GM21423 (cell line): ENCODE results near the gene EIF3I.

Source experiments
- ATAC-seq: cut with Tn5 transposase; IDR thresholded peaks from one replicate; pipeline ENCODE4 v1.9.1; 2021; ENCODE audit warnings: mild to moderate bottlenecking, moderate library complexity; ENCODE audit not compliant: unreplicated experiment

EIF3I gene

DNA sequence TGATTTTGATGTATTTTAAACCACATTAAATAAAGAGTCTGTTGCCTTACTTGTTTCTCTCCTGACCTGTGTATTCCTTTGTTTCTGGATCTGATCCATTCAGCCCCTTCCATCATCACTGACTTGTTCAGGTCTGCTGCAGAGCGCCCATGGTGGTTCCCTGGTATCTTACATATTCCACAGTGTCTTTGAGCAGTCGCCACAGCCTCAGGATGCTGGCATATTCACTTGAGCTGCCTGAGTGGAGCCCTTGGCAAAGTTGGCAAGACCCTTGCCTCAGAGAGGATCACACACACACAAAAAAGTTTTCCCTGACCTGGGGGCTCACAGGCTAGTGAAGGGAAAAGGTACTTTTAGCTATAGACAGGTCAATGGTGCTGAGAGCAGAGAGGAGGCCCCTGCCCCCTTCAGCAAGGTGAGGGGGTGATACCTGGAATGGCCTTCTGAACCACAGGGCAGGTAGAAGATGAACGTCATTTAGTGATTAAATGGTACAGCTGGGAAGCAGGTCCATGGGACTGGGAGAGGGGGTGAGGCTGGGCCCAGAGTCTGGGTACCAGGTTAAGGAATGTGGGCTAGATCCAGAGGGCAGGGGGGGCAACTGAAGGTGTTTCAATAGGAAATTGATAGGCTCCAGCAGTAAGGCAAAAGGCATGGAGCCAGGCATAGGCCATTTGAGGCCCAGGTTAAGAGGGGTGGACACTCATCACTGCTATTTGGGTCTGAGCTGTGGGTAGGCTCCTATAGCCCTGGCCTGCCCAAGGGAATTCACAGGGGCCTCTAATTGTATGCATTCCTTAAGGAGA, 23.8 kb upstream of the EIF3I start:
- no peak for ATAC-seq

DNA sequence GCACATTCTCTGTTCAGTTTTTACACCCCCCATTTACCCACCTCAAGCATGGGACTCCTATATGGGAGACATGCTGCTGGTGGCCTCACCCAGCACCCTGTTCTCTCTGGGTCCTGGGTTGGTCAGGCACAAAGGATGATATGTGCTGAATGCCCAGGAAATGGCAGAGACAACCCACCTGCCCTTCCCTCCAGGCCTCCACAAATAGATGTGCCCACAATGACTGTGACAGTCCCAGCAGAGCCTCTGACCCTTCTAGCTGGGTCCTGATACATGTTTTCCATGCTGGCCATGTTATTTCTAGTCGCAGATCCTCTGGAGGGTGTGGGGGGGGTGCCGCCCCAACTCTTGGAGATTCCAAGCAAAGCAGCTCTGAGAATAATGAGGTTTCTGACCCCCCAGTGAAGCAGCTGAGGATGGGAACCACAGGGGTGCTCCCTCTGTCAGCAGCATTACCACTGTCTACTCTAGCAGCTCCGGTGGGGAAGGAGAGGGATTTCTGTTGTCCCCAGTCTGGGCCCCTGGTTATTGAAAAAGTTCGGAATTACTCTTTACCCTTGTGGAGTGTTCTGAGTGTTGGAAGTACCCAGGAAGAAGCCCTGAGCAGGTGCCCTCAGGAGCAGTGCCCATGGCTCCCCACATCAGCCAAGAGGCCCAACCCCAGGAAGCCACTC, 23.0 kb upstream of the EIF3I start:
- ATAC-seq, result no peak

DNA sequence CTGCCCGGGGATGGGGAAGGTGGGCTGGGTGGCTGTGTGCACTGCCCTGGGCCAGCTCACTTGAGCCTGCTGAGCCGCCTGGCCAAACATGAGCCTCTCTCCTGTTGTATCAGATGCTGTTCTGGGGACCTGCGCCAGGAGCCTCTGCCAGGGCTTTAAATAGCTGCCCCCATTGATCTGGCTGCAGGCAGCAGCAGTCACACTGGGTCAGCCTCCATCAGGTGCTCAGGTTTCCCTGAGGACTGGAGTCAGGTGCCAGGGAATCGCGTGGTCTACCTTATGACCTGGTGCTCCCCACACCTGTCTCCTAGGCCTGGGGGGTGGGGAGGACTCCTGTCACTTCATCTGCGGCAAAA, 22.5 kb upstream of the EIF3I start:
- no peak for ATAC-seq

DNA sequence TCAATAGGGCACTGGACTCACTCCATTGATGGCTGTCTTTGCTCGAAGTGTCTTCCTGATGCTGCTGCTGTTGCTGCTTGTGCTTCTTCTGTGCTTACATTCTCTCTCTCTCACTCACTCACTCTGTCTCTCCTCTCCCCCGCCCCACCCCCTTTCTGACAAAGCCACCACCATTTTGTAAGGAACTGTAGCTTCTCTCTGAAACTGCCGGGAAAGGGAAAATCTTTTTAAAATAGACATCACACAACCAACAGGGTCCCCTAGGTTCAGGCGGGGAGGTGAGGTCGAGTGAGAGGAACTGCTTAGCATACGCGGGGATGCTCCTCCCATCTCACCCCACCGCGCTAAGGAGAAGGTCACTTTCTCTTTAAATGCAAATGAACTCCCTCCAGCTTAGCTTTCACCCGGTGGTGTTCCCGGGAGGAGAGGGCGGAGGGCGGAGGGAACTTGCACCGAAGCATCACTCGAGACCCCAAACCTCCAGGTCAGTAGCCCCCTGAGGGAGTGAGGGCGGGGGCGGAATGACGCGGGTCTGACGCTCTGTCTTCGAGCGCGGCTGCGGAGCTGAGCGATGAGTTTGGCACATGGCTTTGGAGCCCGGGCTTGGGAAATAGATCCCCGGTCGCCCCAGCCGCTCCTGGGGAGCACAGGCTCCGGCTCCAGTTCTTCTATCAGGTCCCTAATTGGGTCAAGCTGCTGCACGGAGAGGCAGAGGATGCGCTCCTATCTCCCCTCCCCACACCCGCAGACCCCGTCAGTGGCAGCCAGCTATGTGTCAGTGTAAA, 21.8 kb upstream of the EIF3I start, which contains the start of gene CCDC28B:
Gene CCDC28B, plus strand, starts transcription at position 370 of the 785 bp plus-strand sequence. CDS start 1,341 bp downstream, outside the sequence.
- no peak for ATAC-seq

DNA sequence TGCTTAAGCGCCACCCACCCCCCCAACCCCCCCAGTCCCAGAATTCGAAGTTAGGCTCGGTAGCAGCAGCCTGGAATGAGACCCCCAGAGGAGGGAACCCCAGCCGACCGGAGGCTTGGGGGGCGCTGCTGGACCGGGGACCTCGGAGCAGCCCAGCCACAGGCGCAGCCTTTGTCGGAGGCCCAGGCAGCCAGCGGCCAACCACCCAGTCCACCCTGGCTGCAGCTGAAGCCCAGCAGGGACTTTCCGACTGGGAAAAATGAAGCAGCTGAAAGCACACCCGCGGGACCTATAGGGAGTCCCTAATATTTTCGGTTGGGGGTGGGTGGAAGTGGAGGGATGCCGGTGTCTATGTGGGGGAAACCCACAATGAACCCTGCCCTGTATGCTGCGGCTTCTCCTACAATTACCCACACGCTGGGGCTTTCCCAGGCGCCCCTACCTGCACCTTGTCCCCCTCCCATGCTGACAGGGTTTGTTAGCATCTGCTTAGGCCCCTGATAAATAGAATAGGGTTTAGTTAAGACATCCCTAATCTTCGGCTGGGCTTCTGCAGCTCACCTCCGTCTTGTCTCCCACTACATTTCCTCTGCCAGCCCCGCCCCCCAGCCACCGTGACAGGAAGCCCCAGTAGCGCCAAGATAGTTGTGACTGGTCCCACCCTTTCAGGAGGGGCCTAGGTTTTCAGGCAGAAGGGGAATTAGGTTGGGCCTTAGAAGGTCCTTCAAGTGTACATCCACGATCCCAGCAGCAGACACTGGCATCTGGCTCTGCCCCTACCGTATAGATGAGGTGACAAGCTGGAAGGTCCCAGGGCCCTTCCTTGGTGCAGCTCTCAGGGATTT, 21.0 kb upstream of the EIF3I start:
- ATAC-seq, result peak; percentile 33

DNA sequence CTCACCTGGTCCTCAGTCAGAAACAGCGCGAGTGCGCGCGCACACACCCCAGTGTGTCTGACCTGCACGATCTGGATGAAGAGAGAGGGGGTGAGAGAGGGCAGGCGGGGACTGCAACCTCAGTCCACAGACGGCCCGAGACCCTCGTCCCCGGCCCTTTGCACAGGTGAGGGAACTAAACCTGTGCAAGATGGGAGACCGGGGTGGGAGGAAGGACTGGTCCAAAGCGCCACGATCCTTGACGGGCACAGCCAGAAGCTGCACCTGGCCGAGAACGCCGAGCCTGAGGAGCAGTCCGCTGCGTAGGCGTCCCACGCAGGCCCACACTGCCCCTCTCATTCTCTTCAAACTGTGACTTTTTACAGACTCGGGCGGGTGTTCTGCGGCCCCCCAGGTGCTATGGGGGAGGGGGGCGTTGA, 17.3 kb upstream of the EIF3I start:
- no peak for ATAC-seq

DNA sequence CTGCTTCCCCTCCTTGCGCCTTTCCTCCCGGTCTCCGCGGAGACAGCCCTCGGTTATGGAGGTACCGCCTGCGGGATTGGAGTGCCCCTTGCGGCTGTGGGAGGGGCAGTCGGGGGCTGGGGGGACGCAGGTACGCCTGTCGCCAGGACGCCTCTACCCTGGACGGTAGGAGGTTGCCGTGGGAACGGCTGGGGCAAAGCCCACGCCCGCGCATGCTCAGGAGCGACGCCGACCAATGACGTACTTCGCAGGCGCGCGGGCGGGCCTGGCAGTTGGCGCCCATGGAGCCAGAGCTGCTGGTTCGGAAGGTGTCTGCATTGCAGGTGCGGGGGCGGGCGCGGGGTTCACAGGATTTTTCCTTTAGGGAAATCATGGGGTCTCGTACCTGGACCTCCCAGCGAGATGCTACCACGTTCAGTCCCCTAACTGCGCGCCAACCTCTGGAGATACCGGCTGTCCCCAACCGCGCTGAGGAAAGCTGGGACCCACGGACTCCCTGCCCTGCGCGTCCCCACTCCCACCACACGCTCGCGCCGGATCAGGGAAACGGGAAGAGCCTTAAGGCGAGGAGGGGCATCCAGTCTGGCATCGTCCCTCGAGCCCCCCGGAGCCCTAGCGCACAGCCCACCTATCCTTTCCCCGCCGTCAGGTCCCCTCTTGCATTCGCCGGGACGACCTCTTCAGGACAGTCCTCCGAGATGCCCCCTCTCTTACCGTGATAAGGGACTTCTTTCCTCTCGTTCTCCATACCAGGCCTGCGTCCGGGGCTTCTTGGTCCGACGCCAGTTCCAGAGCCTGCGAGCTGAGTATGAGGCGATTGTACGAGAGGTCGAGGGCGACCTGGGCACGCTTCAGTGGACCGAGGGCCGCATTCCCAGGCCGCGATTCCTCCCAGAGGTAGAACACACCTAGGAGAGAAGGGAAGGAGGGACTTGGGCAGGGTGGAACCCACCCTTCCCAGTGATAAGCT, 16.5 kb upstream of the EIF3I start, which contains the start of gene IQCC:
Gene IQCC, plus strand, starts transcription at position 271 of the 970 bp plus-strand sequence. Its CDS starts 11 bp downstream, at position 282.
- peak; percentile 43 for ATAC-seq

DNA sequence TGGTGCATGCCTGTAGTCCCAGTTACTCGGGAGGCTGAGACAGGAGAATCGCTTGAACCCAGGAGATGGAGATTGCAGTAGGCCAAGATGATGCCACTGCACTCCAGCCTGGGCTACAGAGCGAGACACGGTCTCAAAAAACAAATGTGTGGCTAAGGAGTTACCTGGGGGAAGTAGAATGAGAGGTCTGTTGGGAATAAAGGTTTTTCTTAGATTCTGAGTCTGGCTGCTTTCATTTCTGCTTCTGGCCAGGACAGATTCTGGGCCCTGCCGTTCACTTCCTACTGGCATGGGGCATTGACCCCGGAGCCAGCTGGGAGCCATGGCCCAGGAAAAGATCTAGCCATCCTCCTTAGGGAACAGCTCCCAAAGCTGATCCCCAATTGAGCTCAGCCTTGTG, 13.7 kb upstream of the EIF3I start:
- ATAC-seq, result no peak

DNA sequence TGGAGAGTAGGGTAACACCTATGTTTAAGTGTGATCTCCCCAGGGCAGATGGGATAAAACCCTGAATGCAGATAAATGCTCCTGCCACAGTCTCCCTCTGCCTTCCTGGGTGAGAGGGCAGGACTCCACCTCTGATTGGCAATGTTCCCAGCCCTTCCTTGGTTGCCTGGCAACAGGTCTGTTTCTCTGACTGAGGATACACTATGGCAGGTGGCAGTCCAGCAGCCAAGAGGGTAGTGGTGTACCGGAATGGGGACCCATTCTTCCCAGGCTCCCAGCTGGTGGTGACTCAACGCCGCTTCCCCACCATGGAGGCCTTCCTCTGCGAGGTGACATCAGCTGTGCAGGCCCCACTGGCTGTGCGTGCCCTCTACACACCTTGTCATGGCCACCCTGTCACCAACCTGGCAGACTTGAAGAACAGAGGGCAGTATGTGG, 13.3 kb upstream of the EIF3I start, which contains the start of gene DCDC2B:
Gene DCDC2B, plus strand, starts transcription at position 199 of the 438 bp plus-strand sequence. Its CDS starts 5 bp downstream, at position 204.
- ATAC-seq, result no peak

DNA sequence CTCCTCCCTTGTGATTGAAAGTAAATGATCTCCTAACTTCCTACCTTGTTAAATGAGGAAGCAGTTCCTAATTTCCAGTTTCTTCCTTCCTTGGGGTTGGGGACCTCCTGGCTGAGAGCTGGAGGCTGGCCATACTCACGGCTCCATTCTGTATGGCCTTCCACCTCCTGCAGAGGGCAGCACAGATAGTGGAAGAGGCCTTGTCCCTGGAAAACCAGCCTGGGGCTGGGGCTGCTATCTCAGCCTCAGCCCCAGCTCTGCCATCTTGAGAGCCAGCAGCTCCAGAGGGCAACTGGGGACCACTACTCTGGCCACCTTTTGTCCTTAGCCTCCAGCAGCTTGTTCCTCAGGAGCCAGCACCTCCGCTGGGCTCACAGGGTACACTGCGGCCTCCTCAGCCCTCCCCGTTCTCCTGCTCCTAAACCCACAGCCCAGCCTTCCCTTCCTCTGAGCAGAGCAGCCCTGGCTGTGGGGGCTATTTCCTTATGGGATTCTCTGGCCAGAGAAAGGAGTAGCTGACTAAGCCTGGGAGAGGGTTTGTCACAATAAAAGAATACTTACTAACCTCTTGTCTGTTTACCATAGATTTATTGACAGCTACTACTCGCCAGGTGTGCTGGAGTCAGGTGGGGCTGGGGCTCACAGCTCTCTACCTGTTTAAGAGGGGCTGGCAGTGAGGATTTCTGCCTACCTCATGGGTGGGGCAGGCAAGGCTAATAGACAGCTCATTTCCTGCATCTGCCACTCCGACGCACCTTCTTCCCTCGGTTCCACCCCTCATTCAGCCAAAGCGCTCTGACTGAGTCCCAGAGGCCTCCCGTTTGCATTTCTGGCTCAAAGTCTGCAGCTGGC, 6.4 kb upstream of the EIF3I start:
- no peak for ATAC-seq

DNA sequence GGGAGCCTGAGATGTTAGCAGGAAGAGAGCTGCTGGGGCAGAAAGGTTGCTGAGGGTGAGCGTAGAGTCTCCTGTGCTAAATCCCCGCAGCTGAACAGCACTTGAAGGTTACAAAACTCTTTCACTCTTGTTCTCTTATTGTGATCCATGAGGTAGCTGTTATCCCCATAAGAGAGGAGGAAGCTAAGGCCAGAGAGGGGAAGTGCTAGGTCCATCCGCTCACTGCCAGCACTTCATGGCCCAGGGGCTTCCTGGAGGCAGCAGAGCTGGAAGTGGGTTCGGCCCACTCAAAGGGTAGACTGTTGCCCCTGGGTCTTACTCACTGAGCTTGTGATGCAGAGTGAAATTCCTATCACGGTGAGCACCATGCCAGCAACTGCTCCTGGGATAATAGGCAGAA, 5.6 kb upstream of the EIF3I start:
- no peak for ATAC-seq

DNA sequence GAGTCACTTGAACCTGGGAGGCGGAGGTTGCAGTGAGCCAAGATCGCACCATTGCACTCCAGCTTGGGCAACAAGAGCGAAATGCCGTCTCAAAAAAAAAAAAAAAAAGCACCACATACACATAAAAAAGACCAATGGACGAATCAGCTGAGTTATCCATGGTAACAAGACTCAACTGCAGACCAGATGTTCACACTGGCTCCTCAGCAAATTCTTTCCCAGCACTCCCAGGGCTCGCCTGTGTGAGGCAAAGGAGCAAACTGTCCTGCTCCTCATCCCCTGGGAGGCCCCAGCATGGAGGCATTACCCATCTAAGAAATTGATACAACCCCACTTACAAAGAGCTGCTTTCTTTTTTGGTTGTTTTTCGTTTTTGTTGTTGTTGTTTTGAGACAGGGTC, 3.2 kb upstream of the EIF3I start:
- no peak for ATAC-seq

DNA sequence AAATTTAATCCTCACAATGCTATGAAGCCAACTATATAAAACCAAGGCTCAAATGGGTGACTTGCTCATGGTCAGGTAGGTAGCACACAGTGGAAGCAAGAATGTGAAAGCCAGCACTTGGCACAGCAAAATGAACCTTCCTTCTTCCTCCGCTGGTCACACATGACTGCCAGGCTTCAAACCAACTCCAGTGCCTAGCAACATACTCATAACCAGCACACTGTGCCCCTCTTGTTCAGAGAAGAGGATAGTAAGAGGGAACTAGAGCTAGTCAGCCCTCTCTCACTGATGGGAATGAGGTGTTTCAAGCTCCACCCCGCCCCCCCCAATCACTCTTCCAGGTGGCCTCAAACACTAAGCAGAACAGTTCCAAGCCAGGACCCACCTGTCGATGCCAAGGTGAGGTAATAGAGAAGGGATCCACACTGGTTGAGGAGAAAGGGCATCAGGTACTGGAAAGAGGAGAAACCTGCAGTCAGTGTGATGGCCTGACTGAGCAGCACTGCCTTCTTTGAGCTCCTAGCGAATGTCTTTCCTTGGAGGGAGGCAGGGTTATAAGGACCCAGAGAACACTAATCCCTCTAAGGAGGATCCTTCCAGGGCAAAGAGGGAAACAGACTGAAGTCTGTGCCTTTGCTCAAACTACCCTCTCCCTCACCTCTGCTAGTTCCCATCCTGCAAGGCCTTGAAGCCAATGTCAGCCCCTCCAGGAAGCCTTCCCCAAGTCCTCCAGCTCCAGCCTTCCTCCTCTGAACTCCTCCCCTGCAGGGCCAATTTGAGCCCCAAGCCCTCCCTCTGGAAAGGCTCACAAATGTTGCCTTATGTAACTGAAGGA, 1.2 kb upstream of the EIF3I start:
- no peak for ATAC-seq

DNA sequence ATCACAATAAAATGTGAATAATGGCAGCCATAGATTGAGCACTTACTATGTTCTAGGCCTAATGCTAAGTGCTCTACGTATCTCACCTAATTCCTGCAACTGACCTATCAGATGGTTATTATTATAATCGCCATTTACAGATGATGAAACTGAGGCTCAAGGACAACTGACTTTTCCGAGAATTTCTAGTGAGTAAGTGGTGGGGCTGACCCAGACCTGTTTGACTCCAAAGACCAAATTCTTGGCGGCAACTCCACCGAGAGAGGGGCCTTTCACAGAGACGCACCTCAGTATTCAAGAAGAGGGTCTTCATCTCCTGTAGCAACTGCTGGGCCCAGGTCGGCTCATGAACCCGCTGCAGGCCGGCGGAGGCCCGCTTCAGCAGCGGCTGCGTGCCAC, 627 bp upstream of the EIF3I start:
- ATAC-seq, result no peak

DNA sequence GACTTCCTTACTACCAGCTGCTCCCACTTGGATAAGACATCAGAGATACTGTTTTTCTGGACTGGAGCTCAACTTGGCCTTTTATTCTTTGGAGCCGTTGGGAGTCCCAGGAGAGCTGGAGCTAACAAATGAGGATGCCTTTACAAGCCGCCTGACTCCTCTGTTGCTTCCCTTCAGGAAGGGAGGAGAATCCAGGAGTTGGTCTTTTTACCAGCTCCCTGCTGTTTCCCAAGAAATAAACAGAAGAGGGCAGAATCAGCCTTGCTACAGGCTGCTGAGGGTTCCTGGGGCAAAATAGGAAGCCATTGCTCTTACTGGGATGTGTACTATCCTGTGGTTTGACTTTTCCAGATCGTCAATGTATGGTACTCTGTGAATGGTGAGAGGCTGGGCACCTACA, 1.5 kb downstream of the EIF3I start:
- ATAC-seq, result no peak

DNA sequence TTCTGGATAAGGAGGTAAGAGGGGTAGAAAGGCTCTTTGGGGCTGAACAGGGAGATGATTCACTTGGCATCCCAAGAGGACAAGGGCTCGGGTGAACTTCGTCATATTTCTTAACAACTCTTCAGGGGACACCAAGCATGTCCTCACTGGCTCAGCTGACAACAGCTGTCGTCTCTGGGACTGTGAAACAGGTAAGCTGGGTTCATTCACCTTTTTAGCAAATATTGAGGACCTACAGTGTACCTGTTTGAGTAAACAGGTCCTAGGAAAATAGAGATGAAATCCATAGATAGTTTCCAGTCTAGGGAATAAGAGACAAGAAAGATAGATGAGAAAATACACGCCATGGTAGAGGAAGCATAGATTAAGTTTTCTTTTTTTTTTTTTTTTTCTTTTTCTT, 2.1 kb downstream of the EIF3I start:
- no peak for ATAC-seq

DNA sequence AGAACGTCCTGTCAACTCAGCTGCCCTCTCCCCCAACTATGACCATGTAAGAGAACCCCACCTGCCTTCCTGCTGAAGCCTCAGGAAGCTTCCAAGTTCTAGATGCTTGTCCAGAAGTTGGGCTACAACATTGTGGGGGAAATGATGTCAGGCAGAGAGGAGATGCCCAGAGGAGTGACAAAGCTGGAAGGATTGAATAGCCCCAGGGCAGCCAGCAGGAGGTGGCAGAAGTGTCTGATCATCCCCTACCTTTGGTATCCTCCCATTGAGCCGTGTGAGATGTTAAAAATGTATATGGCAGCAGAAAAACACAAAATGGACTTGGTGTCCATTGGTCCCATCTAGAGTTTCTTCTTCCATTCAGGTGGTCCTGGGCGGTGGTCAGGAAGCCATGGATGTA, 6.6 kb downstream of the EIF3I start:
- no peak for ATAC-seq
